ENCODE measurements around the gene CFHR5.

DNA sequence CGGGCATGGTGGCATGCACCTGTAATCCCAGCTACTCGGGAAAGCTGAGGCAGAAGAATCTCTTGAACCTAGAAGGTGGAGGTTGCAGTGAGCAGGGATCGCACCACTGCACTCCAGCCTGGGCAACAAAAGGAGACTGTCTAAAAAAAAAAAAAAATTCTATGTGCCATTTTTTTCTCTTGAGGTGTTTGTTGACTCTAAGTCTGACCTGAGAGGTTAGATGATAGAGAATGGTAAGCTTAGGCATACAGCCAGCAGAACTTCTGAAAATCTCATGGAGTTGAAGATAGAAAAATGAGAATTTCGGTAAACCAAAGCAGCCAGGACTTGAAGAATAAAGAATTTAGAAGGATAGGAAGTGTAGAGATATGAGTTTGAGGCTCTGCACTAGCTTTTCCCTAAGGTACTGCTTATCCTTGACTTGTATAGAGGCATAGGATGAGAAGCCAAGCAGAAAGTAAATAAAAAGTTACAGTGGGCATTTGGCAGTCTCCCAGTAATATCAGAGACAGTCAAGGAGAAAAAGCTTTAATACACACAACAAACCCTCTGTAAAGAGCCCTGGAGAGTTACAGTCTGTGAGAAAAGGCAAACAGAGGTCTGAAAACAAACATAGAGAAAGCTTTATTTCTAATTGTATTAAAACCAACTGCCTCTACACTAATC, 65.5 kb downstream of the CFHR5 start:
- TF ChIP-seq, protein P1, sequence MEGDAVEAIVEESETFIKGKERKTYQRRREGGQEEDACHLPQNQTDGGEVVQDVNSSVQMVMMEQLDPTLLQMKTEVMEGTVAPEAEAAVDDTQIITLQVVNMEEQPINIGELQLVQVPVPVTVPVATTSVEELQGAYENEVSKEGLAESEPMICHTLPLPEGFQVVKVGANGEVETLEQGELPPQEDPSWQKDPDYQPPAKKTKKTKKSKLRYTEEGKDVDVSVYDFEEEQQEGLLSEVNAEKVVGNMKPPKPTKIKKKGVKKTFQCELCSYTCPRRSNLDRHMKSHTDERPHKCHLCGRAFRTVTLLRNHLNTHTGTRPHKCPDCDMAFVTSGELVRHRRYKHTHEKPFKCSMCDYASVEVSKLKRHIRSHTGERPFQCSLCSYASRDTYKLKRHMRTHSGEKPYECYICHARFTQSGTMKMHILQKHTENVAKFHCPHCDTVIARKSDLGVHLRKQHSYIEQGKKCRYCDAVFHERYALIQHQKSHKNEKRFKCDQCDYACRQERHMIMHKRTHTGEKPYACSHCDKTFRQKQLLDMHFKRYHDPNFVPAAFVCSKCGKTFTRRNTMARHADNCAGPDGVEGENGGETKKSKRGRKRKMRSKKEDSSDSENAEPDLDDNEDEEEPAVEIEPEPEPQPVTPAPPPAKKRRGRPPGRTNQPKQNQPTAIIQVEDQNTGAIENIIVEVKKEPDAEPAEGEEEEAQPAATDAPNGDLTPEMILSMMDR (tag by site-specific recombination; IDR thresholded peaks at IDR 0.05): no peak
- TF ChIP-seq KLF8 (tag by site-specific recombination; IDR thresholded peaks at IDR 0.05): no peak
- no peak for TF ChIP-seq ZNF394 (tag by site-specific recombination; IDR thresholded peaks at IDR 0.05; ENCODE audit: borderline replicate concordance)
- TF ChIP-seq REPIN1 (tag by site-specific recombination; IDR thresholded peaks at IDR 0.05; ENCODE audit: low read depth): no peak
- TF ChIP-seq ZNF121 (tag by site-specific recombination; IDR thresholded peaks at IDR 0.05): no peak
- TF ChIP-seq ZNF843 (tag by site-specific recombination; IDR thresholded peaks at IDR 0.05): no peak
- TF ChIP-seq ZNF530 (tag by site-specific recombination; IDR thresholded peaks at IDR 0.05; ENCODE audit: low read depth): no peak
- TF ChIP-seq HOXA7 (CRISPR knock-in tag; IDR thresholded peaks at IDR 0.05; ENCODE audit: borderline replicate concordance): no peak
- TF ChIP-seq, protein P2, sequence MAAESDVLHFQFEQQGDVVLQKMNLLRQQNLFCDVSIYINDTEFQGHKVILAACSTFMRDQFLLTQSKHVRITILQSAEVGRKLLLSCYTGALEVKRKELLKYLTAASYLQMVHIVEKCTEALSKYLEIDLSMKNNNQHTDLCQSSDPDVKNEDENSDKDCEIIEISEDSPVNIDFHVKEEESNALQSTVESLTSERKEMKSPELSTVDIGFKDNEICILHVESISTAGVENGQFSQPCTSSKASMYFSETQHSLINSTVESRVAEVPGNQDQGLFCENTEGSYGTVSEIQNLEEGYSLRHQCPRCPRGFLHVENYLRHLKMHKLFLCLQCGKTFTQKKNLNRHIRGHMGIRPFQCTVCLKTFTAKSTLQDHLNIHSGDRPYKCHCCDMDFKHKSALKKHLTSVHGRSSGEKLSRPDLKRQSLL (tag by site-specific recombination; IDR thresholded peaks at IDR 0.05): no peak
- no peak for TF ChIP-seq MEIS1 (CRISPR knock-in tag; IDR thresholded peaks at IDR 0.05; ENCODE audit: borderline replicate concordance)
- TF ChIP-seq ZNF629 (tag by site-specific recombination; IDR thresholded peaks at IDR 0.05): no peak
- no peak for TF ChIP-seq ZNF274 (IDR thresholded peaks at IDR 0.05; ENCODE audit: low read length)
- no peak for TF ChIP-seq ZNF274 (tag by site-specific recombination; IDR thresholded peaks at IDR 0.05; ENCODE audit: borderline replicate concordance)

All from HEK293 (cell line).